ENCODE results near the gene CUX1. TPM values are rescaled to one million over a fixed set of nuclear protein-coding genes. Genes with fewer than 3 reads are reported as not detected.
A peak's percentile ranks its signal among the peaks of the same experiment; 100 is the strongest.

CUX1 gene
- total RNA-seq, 4 donors from 2014 or later, result 52.5 to 93.6 (median 63.7) TPM

DNA sequence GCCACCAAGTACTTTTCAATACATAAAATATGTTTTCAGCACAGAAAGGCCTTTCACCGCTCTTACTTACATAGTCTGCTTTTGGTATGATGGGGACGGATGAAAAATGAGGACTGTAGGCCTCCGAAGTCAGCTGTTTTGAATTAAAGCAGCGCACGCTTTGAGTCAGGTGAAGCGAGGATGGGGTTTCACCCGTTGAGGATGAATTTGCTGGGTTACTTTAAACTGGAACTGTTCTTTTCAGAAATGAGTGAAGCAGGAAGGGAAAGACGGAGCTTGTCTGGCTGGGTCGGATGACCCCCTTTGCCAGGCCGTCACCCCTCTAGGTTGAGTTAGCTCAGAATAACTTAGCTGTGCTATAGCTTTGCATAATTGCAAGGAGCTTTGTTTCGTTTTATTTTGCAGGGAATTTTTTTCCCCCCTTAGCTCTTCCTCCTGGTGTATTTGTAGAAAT lies 40.0 kb downstream of the CUX1 start:
- TF ChIP-seq EP300 (IDR thresholded peaks at IDR 0.05), result no peak
- no peak for TF ChIP-seq POLR2A (IDR thresholded peaks at IDR 0.05)
- no peaks in the 10 kb centered on the region for H3K9me3 ChIP-seq
- H3K4me3 ChIP-seq, result peak overlapping the region; percentile 34
- no peak for DNase-seq (ENCODE audit: low spot score in 2 of 2)
- no peaks in the 10 kb centered on the region for H3K36me3 ChIP-seq
- 84% methylated on average over 11 of the region's 11 CpGs for WGBS
- H3K27ac ChIP-seq, result peak overlapping the region; percentile 69
- H3K27me3 ChIP-seq, result no peaks in the 10 kb centered on the region
- H3K4me1 ChIP-seq, result peaks cover 18% of the 10 kb centered on the region

GRCh38 chr7:101858437-101859385 lies 41.3 kb downstream of the CUX1 start:
- H3K4me3 ChIP-seq, result no peak overlapping the region
- TF ChIP-seq EP300 (IDR thresholded peaks at IDR 0.05) (no peak), POLR2A (IDR thresholded peaks at IDR 0.05) (no peak), POLR2AphosphoS5 (IDR thresholded peaks at IDR 0.05) (no peak)
- TF ChIP-seq, protein P1, sequence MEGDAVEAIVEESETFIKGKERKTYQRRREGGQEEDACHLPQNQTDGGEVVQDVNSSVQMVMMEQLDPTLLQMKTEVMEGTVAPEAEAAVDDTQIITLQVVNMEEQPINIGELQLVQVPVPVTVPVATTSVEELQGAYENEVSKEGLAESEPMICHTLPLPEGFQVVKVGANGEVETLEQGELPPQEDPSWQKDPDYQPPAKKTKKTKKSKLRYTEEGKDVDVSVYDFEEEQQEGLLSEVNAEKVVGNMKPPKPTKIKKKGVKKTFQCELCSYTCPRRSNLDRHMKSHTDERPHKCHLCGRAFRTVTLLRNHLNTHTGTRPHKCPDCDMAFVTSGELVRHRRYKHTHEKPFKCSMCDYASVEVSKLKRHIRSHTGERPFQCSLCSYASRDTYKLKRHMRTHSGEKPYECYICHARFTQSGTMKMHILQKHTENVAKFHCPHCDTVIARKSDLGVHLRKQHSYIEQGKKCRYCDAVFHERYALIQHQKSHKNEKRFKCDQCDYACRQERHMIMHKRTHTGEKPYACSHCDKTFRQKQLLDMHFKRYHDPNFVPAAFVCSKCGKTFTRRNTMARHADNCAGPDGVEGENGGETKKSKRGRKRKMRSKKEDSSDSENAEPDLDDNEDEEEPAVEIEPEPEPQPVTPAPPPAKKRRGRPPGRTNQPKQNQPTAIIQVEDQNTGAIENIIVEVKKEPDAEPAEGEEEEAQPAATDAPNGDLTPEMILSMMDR (IDR thresholded peaks at IDR 0.05), result no peak
- 77% methylated on average over 20 of the region's 20 CpGs for WGBS
- peaks cover 18% of the 10 kb centered on the region for H3K4me1 ChIP-seq
- H3K36me3 ChIP-seq, result no peaks in the 10 kb centered on the region
- no peaks in the 10 kb centered on the region for H3K27me3 ChIP-seq
- no peak for DNase-seq (ENCODE audit: low spot score in 2 of 2)
- peak overlapping the region; percentile 2 for H3K27ac ChIP-seq
- H3K9me3 ChIP-seq, result no peaks in the 10 kb centered on the region

GRCh38 chr7:101859411-101860106 lies 42.1 kb downstream of the CUX1 start:
- no peak for DNase-seq (ENCODE audit: low spot score in 2 of 2)
- Histone ChIP-seq H3K4me1 (peaks cover 18% of the 10 kb centered on the region), H3K4me3 (no peak overlapping the region), H3K9me3 (no peaks in the 10 kb centered on the region), H3K27me3 (no peaks in the 10 kb centered on the region), H3K27ac (no peak overlapping the region), H3K36me3 (no peaks in the 10 kb centered on the region)
- 14% methylated on average over 5 of the region's 5 CpGs for WGBS
- TF ChIP-seq EP300 (IDR thresholded peaks at IDR 0.05), result no peak
- TF ChIP-seq POLR2AphosphoS5 (IDR thresholded peaks at IDR 0.05), result peak in 1 of 3 donors; percentile 24

DNA sequence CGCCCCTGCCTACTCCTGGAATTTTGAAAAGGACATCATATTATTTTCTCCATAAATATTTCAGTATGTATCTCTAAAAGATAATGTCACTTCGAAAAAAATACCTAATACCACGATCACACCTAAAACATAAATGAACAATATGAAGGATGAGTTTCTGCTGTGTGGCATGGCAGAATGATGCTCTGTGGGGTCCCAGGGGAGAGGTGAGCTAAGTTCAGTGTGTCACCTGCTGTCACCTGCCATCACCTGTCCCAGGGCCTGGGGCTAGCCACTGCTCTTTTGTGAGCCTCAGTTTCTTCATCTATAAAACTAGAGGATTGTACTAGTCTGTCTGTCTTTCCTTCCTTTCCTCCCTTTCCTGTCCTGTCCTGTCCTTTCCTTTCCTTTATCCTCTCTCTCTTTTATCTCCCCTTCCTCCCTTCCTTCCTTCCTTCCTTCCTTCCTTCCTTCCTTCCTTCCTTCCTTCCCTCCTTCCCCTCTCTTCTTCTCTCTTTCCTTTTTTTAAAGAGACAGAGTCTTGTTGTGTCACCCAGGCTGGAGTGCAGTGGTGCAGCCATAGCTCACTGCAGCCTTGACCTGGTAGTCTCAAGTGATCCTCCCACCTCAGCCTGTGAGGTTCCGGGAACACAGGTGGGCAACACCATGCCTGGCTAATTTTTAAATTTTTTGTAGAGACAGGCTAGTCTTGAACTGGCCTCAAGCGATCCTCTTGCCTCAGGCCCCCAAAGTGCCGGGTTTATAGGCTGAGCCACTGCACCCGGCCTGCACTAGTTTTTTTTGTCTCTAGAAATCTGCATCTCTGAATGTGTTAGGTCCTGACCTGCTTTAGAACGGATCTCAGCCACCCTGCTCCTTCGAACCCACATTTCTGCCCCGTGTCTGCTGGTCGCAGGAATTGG lies 43.1 kb downstream of the CUX1 start:
- Histone ChIP-seq H3K9me3 (no peaks in the 10 kb centered on the region), H3K27me3 (no peaks in the 10 kb centered on the region), H3K4me1 (peaks cover 18% of the 10 kb centered on the region), H3K4me3 (no peak overlapping the region), H3K36me3 (no peaks in the 10 kb centered on the region), H3K27ac (no peak overlapping the region)
- 96% methylated on average over 11 of the region's 11 CpGs for WGBS
- TF ChIP-seq, protein P1 (IDR thresholded peaks at IDR 0.05), result no peak
- TF ChIP-seq POLR2A (IDR thresholded peaks at IDR 0.05), result no peak
- TF ChIP-seq EP300 (IDR thresholded peaks at IDR 0.05), result no peak
- no peak for TF ChIP-seq POLR2AphosphoS5 (IDR thresholded peaks at IDR 0.05)
- DNase-seq (ENCODE audit: low spot score in 2 of 2), result no peak

DNA sequence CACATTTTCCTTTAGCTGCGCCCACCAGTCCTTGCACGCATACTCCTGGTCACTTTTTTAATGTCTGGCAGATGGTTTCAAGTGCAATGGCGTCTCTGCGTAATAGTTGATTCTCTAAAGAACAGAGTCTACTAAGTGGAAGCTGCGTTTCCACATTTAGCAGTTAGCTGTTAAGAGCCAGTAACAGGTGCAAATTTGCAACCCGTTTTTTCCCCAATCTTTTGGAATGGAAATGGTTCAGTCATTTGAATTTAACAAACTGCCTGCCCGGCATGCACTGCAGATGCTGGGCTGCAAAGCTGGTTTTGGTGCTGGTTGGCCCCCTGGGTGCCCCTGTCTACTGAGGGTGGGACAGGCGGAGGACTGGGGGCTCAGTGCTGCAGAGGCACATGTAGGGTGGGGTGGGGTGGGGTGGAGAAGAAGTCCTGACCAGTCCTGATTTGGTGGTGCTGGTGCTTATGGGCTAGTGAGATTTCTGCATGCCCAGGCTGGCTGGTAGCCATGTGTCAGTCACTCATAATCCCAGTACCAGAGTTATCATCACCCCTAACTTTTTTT lies 43.9 kb downstream of the CUX1 start:
- TF ChIP-seq POLR2AphosphoS5 (IDR thresholded peaks at IDR 0.05), result no peak
- no peak for TF ChIP-seq EP300 (IDR thresholded peaks at IDR 0.05)
- TF ChIP-seq POLR2A (IDR thresholded peaks at IDR 0.05), result no peak
- TF ChIP-seq, protein P1 (IDR thresholded peaks at IDR 0.05), result no peak
- DNase-seq (ENCODE audit: low spot score in 2 of 2), result no peak
- no peak overlapping the region for H3K27ac ChIP-seq
- H3K27me3 ChIP-seq, result no peaks in the 10 kb centered on the region
- 90% methylated on average over 7 of the region's 8 CpGs for WGBS
- H3K4me3 ChIP-seq, result no peak overlapping the region
- no peaks in the 10 kb centered on the region for H3K9me3 ChIP-seq
- H3K36me3 ChIP-seq, result no peaks in the 10 kb centered on the region
- H3K4me1 ChIP-seq, result peaks cover 18% of the 10 kb centered on the region

All from suprapubic skin (tissue), 4 donors.